Endothelial cell of umbilical vein (primary cell): ENCODE data around the gene IRGM. TPM values are rescaled to one million over a fixed set of nuclear protein-coding genes. Genes with fewer than 3 reads are reported as not detected.
"Not testable (repeated sequence)": the region's sequence is repeated elsewhere in the genome, so short reads cannot be mapped to it uniquely, and the experiment has no call there.

ENCODE experiments used
- BruUV-seq: library from RNA; stranded (reverse); fragments of 400-500 nt; replicated peaks from 2 replicates; lab custom pipeline; 2021; lab: Mats Ljungman, UMichigan
- CTCF ChIA-PET: fragments of 300-600, 350-600 bp; sonication (Branson Sonifier 250); formaldehyde crosslinking; loops from one replicate; lab custom pipeline; 2021; ENCODE audit warnings: antibody characterized with exemption, inconsistent platforms; lab: Charles Lee
- POLR2A ChIA-PET: fragments of 300-600, 350-600 bp; sonication (Branson Sonifier 250); formaldehyde crosslinking; loops from one replicate; lab custom pipeline; 2021; ENCODE audit warnings: antibody characterized with exemption, inconsistent platforms; lab: Charles Lee
- DNase-seq: peaks from one replicate; pipeline ENCODE4 v3.0.0-alpha.2; 2011; ENCODE audit warnings: low read depth, low spot score
- FAIRE-seq: peaks from 2 replicates; lab custom pipeline; 2011; peaks lifted over from hg19 to GRCh38; lab: Jason Lieb, UNC
- H2AFZ ChIP-seq: 2 replicates; pipeline ENCODE4 v1.6.0; 2012; ENCODE audit warnings: low read depth, low read length, control low read depth, inconsistent platforms
- H3K27ac ChIP-seq: 2 replicates; pipeline ENCODE4 v1.5.1; 2011; ENCODE audit warnings: low read depth, mild to moderate bottlenecking, control low read depth, low read length, moderate library complexity; ENCODE audit not compliant: insufficient read depth
- H3K27me3 ChIP-seq, 2 experiments: 2 replicates each; pipeline versions ENCODE4 v1.6.0 to v1.6.1; 2011; ENCODE audit warnings: low read length in 2 of 2, mixed read lengths in 1 of 2; ENCODE audit not compliant: control insufficient read depth in 2 of 2, insufficient read depth in 2 of 2
- H3K36me3 ChIP-seq, 2 experiments: 2 replicates in 1 of 2; 3 replicates in 1 of 2; pipeline ENCODE4 v1.5.1; 2011; ENCODE audit warnings: low read length in 2 of 2, mild to moderate bottlenecking in 1 of 2, moderate library complexity in 1 of 2; ENCODE audit not compliant: control insufficient read depth in 2 of 2, insufficient read depth in 2 of 2; ENCODE audit errors: extremely low read depth in 1 of 2
- H3K4me1 ChIP-seq: 3 replicates; pipeline ENCODE4 v1.5.1; 2011; ENCODE audit warnings: mild to moderate bottlenecking, low read length; ENCODE audit not compliant: control insufficient read depth, insufficient read depth; ENCODE audit errors: extremely low read depth
- H3K4me2 ChIP-seq: 2 replicates; pipeline ENCODE4 v1.6.1; 2011; ENCODE audit warnings: low read length, control low read depth, mixed read lengths; ENCODE audit not compliant: insufficient read depth
- H3K4me3 ChIP-seq, 3 experiments: fragments of 200-600 bp in 1 of 3; sonication (generic), shearing (Covaris generic) in 1 of 3; replicated peaks in 1 of 3; 2 replicates each; pipeline ENCODE4 v1.5.1; 2011 to 2016; ENCODE audit warnings: control low read depth in 3 of 3, low read length in 3 of 3, mild to moderate bottlenecking in 2 of 3, inconsistent platforms in 1 of 3, low read depth in 1 of 3, moderate library complexity in 1 of 3; ENCODE audit not compliant: insufficient read depth in 1 of 3
- H3K79me2 ChIP-seq: 2 replicates; pipeline ENCODE4 v1.6.0; 2012; ENCODE audit warnings: low read length, inconsistent platforms; ENCODE audit not compliant: control insufficient read depth, insufficient read depth
- H3K9ac ChIP-seq: replicated peaks from 2 replicates; pipeline ENCODE3; 2011; ENCODE audit warnings: low read length, control low read depth; ENCODE audit not compliant: insufficient read depth; ENCODE audit errors: extremely low read depth
- H3K9me1 ChIP-seq: replicated peaks from 3 replicates; pipeline ENCODE4 v1.6.0; 2011; ENCODE audit warnings: mild to moderate bottlenecking, low read length; ENCODE audit not compliant: control insufficient read depth, insufficient read depth; ENCODE audit errors: extremely low read depth
- H3K9me3 ChIP-seq: replicated peaks from 2 replicates; pipeline ENCODE4 v1.5.1; 2012; ENCODE audit warnings: low read length, inconsistent platforms; ENCODE audit not compliant: control insufficient read depth, insufficient read depth
- H4K20me1 ChIP-seq: replicated peaks from 2 replicates; pipeline ENCODE3; 2011; ENCODE audit warnings: mild to moderate bottlenecking, low read length; ENCODE audit not compliant: control insufficient read depth, insufficient read depth; ENCODE audit errors: extremely low read depth
- CTCF ChIP-seq, 2 donors: IDR thresholded peaks; 1 replicate in 1 of 2; 2 replicates in 1 of 2; pipeline ENCODE4 v1.5.1; 2011; ENCODE audit warnings: low read length in 2 of 2, mild to moderate bottlenecking in 2 of 2, moderate library complexity in 2 of 2, control low read depth in 1 of 2, inconsistent platforms in 1 of 2, low read depth in 1 of 2; ENCODE audit not compliant: insufficient read depth in 1 of 2; ENCODE audit errors: extremely low read depth in 1 of 2
- EZH2 ChIP-seq: IDR thresholded peaks from 2 replicates; pipeline ENCODE4 v1.6.1; 2012; ENCODE audit warnings: borderline replicate concordance, low read depth, mild to moderate bottlenecking, moderate library complexity, low read length, inconsistent platforms; ENCODE audit not compliant: severe bottlenecking
- FOS ChIP-seq: IDR thresholded peaks from 2 replicates; pipeline ENCODE4 v1.6.1; 2011; ENCODE audit warnings: mild to moderate bottlenecking, low read length, moderate library complexity, borderline replicate concordance; ENCODE audit not compliant: insufficient read depth
- GATA2 ChIP-seq: IDR thresholded peaks from 2 replicates; pipeline ENCODE4 v1.7.0; 2011; ENCODE audit warnings: low read depth, mild to moderate bottlenecking, moderate library complexity, mixed read lengths, low read length; ENCODE audit not compliant: insufficient read length, insufficient read depth
- JUN ChIP-seq: IDR thresholded peaks from 2 replicates; pipeline ENCODE4 v1.6.1; 2011; ENCODE audit warnings: borderline replicate concordance, low read depth; ENCODE audit not compliant: insufficient read length, insufficient read depth
- MAX ChIP-seq: IDR thresholded peaks from 2 replicates; pipeline ENCODE4 v1.6.1; 2011; ENCODE audit not compliant: insufficient read depth, insufficient read length
- MYC ChIP-seq: IDR thresholded peaks from one replicate; pipeline ENCODE4 v1.6.1; 2011; ENCODE audit warnings: mild to moderate bottlenecking, low read depth, low read length
- POLR2A ChIP-seq: IDR thresholded peaks from 2 replicates; pipeline ENCODE4 v1.6.1; 2012; ENCODE audit warnings: low read depth, mild to moderate bottlenecking, control low read depth, low read length
- POLR2AphosphoS5 ChIP-seq: IDR thresholded peaks from 2 replicates; pipeline ENCODE4 v1.6.1; 2012; ENCODE audit warnings: low read depth, mild to moderate bottlenecking, control low read depth, low read length, moderate library complexity; ENCODE audit not compliant: insufficient read depth
- dilution Hi-C: fragments of 300-500 bp; cut with MboI; formaldehyde crosslinking; loops from one replicate; pipeline ENCODE4 v1.15.0; 2019; ENCODE audit warnings: low sequenced_read_pairs; ENCODE audit not compliant: extremely low pct_ligation_motif_present
- intact Hi-C: fragments of 100-400 bp; cut with micrococcal nuclease; formaldehyde crosslinking; loops from one replicate; pipeline ENCODE4 v1.10.0; 2022
- polyA plus RNA-seq, 4 experiments: library from polyadenylated mRNA; depleted of rRNA in 3 of 4; stranded (reverse) in 3 of 4; unstranded in 1 of 4; fragments of >200 nt; gene quantifications; 2 replicates each; pipeline versions ENCODE4 v1.2.1 to v1.2.3, GENCODE V29; 2011 to 2012; ENCODE audit warnings: missing spikeins in 1 of 4
- total RNA-seq: library from RNA; stranded (reverse); gene quantifications from 2 replicates; pipeline ENCODE4 v1.2.3, GENCODE V29; 2021

IRGM gene
- total and polyA plus RNA-seq, 2 donors (not counting 3 experiments of a cell fraction or from before 2014, with no cell fraction given): not detected

GRCh38 chr5:150836703-150837102, 9.6 kb upstream of the IRGM start:
- Histone ChIP-seq H3K4me2 (no peak overlapping the region), H3K9ac (no peak overlapping the region), H4K20me1 (no peaks in the 10 kb centered on the region), H3K79me2 (no peaks in the 10 kb centered on the region), H2AFZ (no peak overlapping the region), H3K4me3 (no peak overlapping the region), H3K9me1 (no peaks in the 10 kb centered on the region), H3K36me3 (no peaks in the 10 kb centered on the region), H3K4me1 (no peaks in the 10 kb centered on the region), H3K9me3 (no peaks in the 10 kb centered on the region), H3K27ac (no peak overlapping the region), H3K27me3 (peaks cover 2 to 3% of the 10 kb centered on the region in 2 experiments)
- POLR2A ChIA-PET: no interaction called here
- no peak for TF ChIP-seq FOS
- no peak for TF ChIP-seq POLR2A
- TF ChIP-seq MYC: no peak
- TF ChIP-seq EZH2: no peak
- TF ChIP-seq POLR2AphosphoS5: no peak
- TF ChIP-seq JUN: no peak
- TF ChIP-seq GATA2: no peak
- no peak for TF ChIP-seq MAX
- TF ChIP-seq CTCF (IDR thresholded peaks at IDR 0.05; ENCODE audit: extremely low read depth in 1 of 2, insufficient read depth in 1 of 2, low read depth in 1 of 2, low read length in 2 of 2): no peak
- no TSS peak for BruUV-seq
- no peak for FAIRE-seq
- intact Hi-C loops (no loop called here), dilution Hi-C loops (no loop called here)
- no peak for DNase-seq
- CTCF ChIA-PET: no interaction called here

- H3K27me3 ChIP-seq, H3K9ac ChIP-seq, H2AFZ ChIP-seq, H3K9me1 ChIP-seq, BruUV-seq, POLR2A ChIA-PET, H3K27ac ChIP-seq, dilution Hi-C loops, H3K9me3 ChIP-seq, DNase-seq, H3K4me1 ChIP-seq, H3K4me2 ChIP-seq, H3K4me3 ChIP-seq, H3K79me2 ChIP-seq, H3K36me3 ChIP-seq, H4K20me1 ChIP-seq, FAIRE-seq: not testable (repeated sequence)
- CTCF ChIA-PET: interaction anchor here (0.9 to 3.8 kb wide), 4 partner anchors 44 to 283 kb away, joined by 3 to 86 read pairs (median 44); partner anchors contain the start of gene RBM22
- intact Hi-C loops: loop anchor here (5.0 kb wide), 2 partner anchors 43 to 388 kb away; no protein-coding TSS in a partner anchor
Observed at GRCh38 chr5:150845185-150845859, 999 bp upstream of the IRGM start.
